SK-N-DZ (cell line): ENCODE results near the gene TTLL7.
"Not testable (repeated sequence)": the region's sequence is repeated elsewhere in the genome, so short reads cannot be mapped to it uniquely, and the experiment has no call there.

Experiments used
- DNase-seq: peaks from one replicate; pipeline ENCODE4 v3.0.0-alpha.2; 2015; ENCODE audit warnings: low spot score

Gene TTLL7

GRCh38 chr1:83996191-83996590 lies 2.7 kb downstream of the TTLL7 start:
- DNase-seq = no peak

- DNase-seq = no peak
Observed at GRCh38 chr1:83995649-83996048, 3.3 kb downstream of the TTLL7 start.

- DNase-seq = no peak
Observed at GRCh38 chr1:83994111-83994510, 4.8 kb downstream of the TTLL7 start.

GRCh38 chr1:83990734-83991133 lies 8.2 kb downstream of the TTLL7 start:
- no peak for DNase-seq

GRCh38 chr1:83985048-83985447 lies 13.9 kb downstream of the TTLL7 start:
- no peak for DNase-seq

GRCh38 chr1:83983918-83984317 lies 15.0 kb downstream of the TTLL7 start:
- DNase-seq = not testable (repeated sequence)

GRCh38 chr1:83978056-83978455 lies 20.9 kb downstream of the TTLL7 start:
- DNase-seq = no peak

GRCh38 chr1:83976920-83977319 lies 22.0 kb downstream of the TTLL7 start:
- no peak for DNase-seq

GRCh38 chr1:83970802-83971201 lies 28.1 kb downstream of the TTLL7 start:
- no peak for DNase-seq

GRCh38 chr1:83970114-83970513 lies 28.8 kb downstream of the TTLL7 start:
- DNase-seq = no peak

GRCh38 chr1:83967336-83967735 lies 31.6 kb downstream of the TTLL7 start:
- DNase-seq = no peak

GRCh38 chr1:83964153-83964552 lies 34.8 kb downstream of the TTLL7 start:
- DNase-seq = no peak

- no peak for DNase-seq
Observed at GRCh38 chr1:83961571-83962295, 37.2 kb downstream of the TTLL7 start.

GRCh38 chr1:83960669-83961277 lies 38.2 kb downstream of the TTLL7 start:
- no peak for DNase-seq

GRCh38 chr1:83959824-83960498 lies 39.0 kb downstream of the TTLL7 start:
- DNase-seq = no peak

GRCh38 chr1:83958704-83959103 lies 40.2 kb downstream of the TTLL7 start:
- DNase-seq = no peak

GRCh38 chr1:83954166-83954823 lies 44.6 kb downstream of the TTLL7 start:
- DNase-seq = no peak

GRCh38 chr1:83950106-83950661 lies 48.7 kb downstream of the TTLL7 start:
- no peak for DNase-seq

GRCh38 chr1:83942914-83943313 lies 56.0 kb downstream of the TTLL7 start:
- no peak for DNase-seq

- DNase-seq = no peak
Observed at GRCh38 chr1:83934550-83934949, 64.4 kb downstream of the TTLL7 start.

GRCh38 chr1:83932693-83933092 lies 66.2 kb downstream of the TTLL7 start:
- no peak for DNase-seq

- DNase-seq = no peak
Observed at GRCh38 chr1:83932281-83932680, 66.7 kb downstream of the TTLL7 start.
